DOHH2 (cell line): ENCODE data around the gene GPR152.

Source experiments
- CTCF ChIP-seq: fragments of 200-600 bp; sonication (generic); IDR thresholded peaks from one replicate; pipeline ENCODE4 v1.5.1; 2014; ENCODE audit warnings: antibody characterized with exemption, mild to moderate bottlenecking, low read depth, low read length; ENCODE audit not compliant: poor library complexity, severe bottlenecking
- EZH2phosphoT487 ChIP-seq: fragments of 200-600 bp; sonication (generic); IDR thresholded peaks from 2 replicates; pipeline ENCODE4 v1.6.1; 2017; ENCODE audit warnings: borderline replicate concordance, mild to moderate bottlenecking, antibody characterized with exemption, low read length, moderate library complexity, mixed read lengths

GRCh38 chr11:67421430-67422031, 31.0 kb downstream of the GPR152 start:
- TF ChIP-seq CTCF (no peak), EZH2phosphoT487 (no peak)
